Occipital lobe (tissue), 2 donors: ENCODE data around the gene SEMA3C. TPM values are rescaled to one million over a fixed set of nuclear protein-coding genes. Genes with fewer than 3 reads are reported as not detected.

Experiments
- DNase-seq: peaks from one replicate; lab custom pipeline; 2025; lab: John Stamatoyannopoulos, UW
- total RNA-seq: library from RNA; depleted of rRNA; stranded (reverse); fragments of >200 nt; gene quantifications from one replicate; pipeline ENCODE4 v1.2.3, GENCODE V29; 2014

The SEMA3C gene
- 289 TPM for total RNA-seq

DNA sequence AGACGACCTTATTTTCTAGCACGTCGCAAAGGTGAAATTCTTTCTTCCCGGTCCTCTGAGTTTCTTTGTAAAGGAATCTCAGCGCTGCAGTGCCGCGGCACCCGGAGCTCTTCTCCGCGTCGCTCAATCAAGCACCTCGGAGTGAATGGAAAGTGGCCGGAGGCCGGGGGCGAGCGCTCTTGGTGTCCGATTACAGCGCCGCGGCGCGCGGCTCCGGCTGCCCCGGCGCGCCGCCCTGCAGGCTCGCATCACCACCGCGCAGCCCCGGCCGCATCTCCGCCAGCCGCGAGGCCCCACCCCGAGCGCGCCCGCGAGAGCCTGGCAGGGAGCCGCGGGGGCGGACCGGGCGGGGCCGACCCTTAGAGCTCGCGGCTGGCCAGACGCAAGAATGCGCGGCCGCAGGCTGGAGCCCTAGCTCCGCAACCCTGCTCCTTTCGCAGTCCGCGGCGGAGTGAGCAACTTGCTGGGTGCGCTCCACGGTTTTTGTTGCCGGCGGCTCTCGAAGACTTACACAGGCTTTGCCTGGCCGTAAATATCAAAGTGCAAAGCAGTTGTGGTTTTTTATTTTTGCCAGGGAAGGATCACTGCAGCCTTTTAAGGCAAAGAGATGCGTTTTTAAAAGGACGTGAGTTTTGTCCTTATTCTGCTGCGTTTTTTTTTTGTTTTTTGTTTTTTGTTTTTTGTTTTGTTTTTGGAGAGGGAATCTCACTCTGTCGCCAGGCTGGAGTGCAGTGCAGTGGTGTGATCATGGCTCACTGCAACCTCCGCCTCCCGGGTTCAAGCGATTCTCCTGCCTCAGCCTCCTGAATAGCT is at the start of gene SEMA3C:
SEMA3C (minus strand) TSS at position 143 of the 813 bp plus-strand sequence. CDS start 2,270 bp downstream, outside the sequence.
- DNase-seq, result peak; percentile 82

- DNase-seq, result no peak
Measured at GRCh38 chr7:80968606-80969005, 49.8 kb upstream of the SEMA3C start.

DNA sequence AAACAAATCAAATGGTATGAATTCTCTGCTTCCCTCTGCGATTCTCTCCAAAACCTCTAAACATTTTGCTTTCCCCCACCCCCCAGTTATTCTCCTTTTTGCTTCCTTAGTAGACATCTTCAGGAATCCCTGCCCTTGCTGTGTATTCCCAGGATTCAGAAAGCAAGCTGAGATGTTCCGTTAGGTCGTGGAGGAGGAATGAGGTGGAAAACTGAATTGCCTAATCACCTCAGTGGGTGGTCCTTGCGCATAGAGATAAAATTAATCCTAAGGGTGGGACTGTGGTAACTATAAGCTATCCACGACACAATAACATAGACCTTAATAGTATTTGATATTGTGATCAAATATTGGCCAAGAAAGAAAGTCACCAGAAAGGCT is 49.1 kb upstream of the SEMA3C start:
- DNase-seq, result no peak

DNA sequence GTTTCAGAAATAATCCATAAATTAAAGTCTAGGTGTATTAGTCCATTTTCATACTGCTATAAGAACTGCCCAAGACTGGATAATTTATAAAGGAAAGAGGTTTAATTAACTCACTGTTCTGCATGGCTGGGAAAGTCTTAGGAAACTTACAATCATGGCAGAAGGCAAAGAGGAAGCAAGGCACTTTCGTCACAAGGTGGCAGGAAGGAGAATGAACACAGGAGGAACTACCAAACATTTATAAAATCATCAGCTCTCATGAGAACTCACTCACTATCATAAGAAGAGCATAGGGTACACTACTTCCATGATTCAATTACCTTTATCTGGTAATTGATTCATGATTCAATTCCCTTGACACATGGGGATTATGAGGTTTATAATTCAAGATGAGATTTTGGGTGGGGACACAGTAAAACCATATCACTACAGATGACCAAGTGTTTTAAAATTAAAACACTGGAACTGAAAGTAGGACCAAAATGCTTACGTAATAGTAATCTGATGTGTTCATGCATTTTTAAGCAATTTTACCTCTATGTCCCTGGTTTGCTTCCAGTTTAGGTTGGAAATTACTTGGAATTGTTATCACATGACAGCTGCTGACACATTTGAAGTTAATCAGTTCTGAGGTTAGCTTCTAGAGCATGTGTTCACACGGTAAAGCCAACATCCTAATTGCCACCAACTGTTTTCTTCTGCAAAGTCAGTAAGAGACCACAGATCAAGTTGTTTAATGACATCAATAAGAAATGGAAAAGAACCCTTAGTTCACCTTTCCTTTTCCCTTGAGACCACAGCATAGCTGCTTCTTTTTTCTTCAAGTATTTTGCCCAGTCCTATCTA is 48.4 kb upstream of the SEMA3C start:
- no peak for DNase-seq

DNA sequence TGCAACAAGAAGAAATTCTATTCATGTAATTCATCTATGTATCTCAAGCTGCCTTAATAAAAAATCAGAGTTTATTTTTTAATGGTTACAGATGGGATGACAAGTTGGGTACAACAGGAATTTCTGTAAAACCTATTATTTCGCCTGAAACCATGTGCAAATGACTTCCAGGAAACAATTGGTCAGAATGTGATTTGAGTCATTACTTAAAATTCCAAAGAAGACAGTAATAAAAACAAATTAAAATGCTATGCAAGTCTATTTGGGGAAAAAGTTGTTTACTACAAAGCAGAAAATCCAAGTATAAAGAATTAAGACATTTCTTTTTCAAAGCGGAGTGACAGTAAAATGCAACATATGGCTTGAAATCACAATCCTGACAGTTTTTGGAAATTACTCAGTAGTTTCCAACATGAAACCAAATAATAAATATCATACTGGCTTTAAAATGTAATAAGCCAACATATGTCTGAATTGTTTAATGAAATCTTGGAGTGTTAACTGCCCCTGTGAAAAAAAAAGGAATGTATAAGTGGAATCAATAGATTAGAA is 41.5 kb upstream of the SEMA3C start:
- no peak for DNase-seq

DNA sequence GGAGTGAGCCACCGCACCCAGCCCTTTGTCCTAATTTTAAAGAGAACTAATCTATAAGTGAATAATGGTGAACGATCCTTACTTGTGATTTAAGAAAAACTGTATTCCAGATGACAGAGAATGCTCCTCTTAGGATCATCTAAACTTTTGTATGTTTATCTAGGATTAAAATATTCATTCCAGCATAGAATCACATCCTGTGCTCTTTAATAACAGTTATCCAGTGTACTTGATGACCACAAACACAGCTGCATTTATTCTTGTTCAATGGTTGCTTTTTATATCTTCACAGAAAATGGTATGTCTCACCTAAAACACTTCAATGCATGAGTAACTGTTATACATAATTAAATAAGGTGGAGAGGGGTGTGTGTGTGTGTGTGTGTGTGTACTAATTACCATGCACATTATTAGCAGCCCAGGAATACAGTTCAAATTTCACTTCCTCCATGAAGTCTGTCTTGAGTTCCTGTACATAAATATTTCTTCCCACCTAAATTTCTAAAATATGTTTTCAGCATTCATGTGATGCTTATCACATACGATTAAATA is 38.5 kb upstream of the SEMA3C start:
- no peak for DNase-seq

DNA sequence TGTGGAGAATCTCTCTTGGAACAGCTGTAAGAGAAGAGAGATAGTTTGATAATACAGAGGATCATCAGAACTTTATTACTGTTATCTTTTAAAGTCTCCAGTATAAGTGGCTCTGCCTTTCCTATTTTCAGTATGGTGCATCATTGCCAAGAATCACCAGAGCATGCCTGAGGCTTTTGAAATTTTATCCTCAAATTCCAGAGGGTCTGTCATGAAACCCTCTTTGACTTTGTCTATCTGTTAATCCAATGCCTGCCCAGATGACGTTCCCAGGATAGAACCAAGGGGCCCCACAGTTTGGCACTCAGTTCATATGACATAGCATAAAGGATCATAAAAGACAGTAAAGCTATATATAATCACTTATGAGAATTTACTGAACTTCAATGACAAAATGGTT is 35.3 kb upstream of the SEMA3C start:
- DNase-seq, result no peak

- DNase-seq, result no peak
Measured at GRCh38 chr7:80950550-80950967, 31.7 kb upstream of the SEMA3C start.

DNA sequence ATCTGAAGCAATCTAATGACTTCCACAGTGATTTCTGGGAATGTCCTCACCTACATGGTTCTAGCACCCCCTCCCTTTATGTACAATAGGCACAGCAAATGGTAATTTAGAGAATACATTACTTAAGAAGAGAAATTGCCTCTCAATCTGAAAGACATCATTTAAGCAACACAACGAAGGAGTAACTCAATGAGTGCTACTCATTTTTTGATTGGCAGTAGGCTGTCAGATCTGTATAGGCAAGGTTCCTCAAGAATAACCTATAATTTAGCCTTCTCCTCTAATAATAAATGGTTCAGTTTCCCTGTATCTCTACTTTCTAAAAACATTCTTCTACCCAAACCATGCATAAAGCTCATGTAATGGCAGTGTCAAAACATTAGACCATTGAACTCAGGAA is 30.6 kb upstream of the SEMA3C start:
- no peak for DNase-seq

DNA sequence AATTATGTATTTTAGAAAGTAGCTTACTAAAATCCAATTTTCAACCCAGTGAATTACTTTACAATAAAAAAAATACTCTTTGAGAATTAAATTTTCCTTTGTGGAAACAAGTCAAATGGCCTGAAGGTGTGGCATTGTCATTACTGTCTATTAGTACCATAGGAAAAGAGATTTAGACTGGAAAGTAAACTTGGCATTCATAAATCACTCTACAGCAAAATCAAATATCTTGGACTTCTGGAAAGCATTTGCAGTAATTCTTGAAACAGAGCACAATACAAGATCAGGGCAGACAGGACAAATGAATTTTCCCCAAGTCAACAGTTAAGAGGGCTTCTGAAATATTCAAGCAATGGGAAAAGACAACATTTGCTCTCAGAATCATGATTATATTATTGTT is 28.0 kb upstream of the SEMA3C start:
- no peak for DNase-seq

GRCh38 chr7:80945976-80946375 is 27.1 kb upstream of the SEMA3C start:
- DNase-seq, result no peak

- DNase-seq, result no peak
Measured at GRCh38 chr7:80943342-80943741, 24.5 kb upstream of the SEMA3C start.

- no peak for DNase-seq
Measured at GRCh38 chr7:80942261-80943041, 23.6 kb upstream of the SEMA3C start.

DNA sequence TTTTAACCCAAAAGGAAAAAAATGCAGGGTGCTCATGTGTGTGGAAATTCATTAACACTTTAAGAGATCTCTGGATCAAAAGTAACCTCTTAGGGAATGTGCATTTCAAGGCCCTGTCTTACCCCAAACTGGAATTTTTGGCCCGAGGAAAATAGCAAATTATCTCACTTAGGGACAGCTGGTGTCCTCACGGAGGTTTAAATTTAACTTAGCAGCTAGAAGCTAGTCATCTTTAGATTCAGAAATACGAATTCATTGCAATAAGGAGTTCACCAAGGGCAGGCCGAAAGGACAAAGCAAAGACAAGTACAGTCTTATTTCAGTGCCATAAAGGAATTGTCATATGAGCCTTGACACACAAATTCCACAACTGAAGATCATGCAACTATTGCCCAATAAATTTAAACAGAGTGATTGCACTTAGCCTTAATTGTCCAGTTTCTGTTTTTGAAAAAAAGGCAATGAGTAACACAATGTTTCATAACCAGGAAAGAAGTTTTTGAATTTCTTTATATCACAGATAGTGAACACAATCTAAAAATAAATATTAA is 22.4 kb upstream of the SEMA3C start:
- DNase-seq, result no peak

DNA sequence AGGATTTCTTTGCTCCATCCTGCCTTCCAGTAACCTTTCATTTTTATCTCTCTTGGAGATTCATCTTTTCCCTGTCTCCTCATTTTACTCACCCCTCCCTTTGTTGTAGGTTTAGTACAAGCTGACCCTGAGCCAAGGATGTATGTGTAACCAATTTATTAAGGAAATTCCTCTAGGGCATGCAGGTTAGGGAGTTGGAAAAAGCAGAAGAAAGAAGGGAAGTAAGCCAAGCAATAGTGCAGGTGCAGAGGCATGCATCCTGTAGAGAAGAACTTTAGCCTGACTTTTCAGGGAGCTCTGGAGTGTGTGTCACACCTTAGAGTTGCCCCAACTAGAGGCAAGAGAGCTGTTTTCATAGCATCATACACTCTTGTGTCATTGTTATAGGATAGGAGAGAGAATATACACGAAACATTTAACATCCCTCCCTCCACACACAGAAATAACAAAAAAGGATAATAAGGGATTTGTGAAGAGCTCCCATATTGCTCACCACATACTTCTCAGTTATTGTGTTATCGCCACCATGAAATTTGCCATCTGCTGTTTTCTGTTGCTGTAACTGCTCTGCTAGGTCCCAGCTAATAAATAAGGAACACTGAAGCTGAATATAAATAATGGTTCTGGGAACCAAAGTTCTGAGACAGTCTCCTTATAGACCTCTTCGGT is 21.8 kb upstream of the SEMA3C start:
- DNase-seq, result no peak

DNA sequence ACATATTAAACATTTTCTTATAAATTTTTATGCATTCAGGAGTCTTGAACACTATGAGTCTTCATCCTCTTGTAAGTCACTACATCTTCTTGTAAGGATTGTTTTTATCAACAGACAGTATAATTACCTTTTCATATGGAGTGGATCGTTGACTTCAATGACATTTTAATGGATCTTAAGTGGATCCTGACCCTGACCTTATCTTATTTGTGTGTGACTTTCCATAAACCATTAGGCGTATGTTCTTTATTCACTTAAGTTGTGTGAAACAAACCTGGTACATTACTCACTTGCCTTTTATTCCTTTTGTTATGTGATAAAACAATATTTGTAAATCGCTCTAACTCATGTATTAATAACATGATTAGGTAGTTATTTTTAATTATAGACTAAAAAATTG is 18.5 kb upstream of the SEMA3C start:
- no peak for DNase-seq

DNA sequence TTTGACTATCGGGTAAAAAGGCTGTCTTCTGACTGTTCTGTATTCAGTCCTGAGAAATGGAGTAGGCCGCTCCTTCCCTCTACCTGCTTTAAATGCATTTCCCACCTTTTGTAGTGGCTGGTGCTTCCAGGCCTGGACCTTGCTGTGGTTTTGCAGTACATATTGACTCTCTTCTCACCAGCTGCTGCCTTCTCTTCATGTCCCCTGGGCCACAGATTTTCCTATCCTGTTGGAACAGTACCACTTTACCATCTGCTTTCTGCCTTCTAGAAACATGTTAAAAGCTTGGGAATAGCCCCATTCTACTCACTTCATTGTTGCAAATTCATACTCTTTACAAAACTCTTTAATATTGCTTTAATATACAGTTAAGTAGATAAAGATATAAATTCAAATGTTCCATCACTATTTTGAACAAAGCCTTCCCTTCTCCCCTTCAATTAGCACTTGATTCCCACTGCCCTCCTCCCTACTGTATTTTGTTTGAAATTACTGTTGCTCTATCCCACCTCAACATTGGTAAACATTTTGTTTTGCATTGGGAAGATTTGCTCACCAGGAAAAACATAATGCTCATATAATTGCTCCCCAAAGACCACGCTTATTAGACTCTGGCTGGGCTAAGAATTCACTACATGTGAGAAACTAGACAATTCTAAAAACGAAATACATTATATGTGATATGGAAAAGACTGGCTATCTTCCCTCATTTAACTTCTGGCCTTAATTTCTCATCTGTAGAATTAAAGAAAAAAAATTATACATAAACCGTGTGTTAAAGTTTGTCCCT is 17.3 kb upstream of the SEMA3C start:
- DNase-seq, result no peak

GRCh38 chr7:80934321-80934720 is 15.5 kb upstream of the SEMA3C start:
- no peak for DNase-seq

DNA sequence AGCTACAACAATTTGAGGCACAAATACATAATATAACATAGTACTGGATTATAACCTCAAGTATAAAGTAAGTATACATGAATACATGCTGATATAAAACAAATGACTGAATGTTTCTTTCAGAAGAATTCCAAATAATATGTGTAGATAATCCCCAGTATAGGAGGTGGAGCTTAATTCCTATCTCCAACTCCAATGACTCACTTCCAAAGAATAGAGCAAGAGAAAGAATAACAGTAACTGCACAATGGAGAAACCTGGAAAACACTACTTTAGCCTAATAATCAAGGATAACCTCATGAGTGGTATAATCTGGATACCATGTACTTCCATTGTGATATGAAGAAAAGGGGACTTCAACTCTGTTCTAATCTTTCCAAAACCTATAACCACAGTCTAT is 13.7 kb upstream of the SEMA3C start:
- no peak for DNase-seq

GRCh38 chr7:80929619-80930018 is 10.8 kb upstream of the SEMA3C start:
- no peak for DNase-seq
